Measurements from ENCODE around the gene SBNO1. TPM values are rescaled to one million over a fixed set of nuclear protein-coding genes. Genes with fewer than 3 reads are reported as not detected.

The SBNO1 gene
- total and polyA plus RNA-seq, 2 donors (not counting 3 experiments of a cell fraction or from before 2014, with no cell fraction given), result 4.8 to 34.2 TPM

- peaks cover 0 to 2% of the 10 kb centered on the region in 2 experiments for H3K36me3 ChIP-seq (ENCODE audit: control insufficient read depth in 2 of 2, extremely low read depth in 1 of 2, insufficient read depth in 2 of 2, low read length in 2 of 2)
- ChIA-PET POLR2A (no interaction called here), CTCF (interaction anchor here (2.6 kb wide), 1 partner anchor 11 kb away, joined by 15 read pairs; no protein-coding TSS in a partner anchor)
- H3K4me3 ChIP-seq (replicated peaks in 1 of 3; ENCODE audit: insufficient read depth in 1 of 3, low read depth in 1 of 3, low read length in 3 of 3), result no peak overlapping the region
- H3K9me3 ChIP-seq (replicated peaks; ENCODE audit: control insufficient read depth, insufficient read depth, low read length), result no peaks in the 10 kb centered on the region
- TF ChIP-seq POLR2AphosphoS5 (IDR thresholded peaks at IDR 0.05; ENCODE audit: insufficient read depth, low read depth, low read length) (no peak), POLR2A (IDR thresholded peaks at IDR 0.05; ENCODE audit: low read depth, low read length) (no peak), CTCF (IDR thresholded peaks at IDR 0.05; ENCODE audit: extremely low read depth in 1 of 2, insufficient read depth in 1 of 2, low read depth in 1 of 2, low read length in 2 of 2) (no peak), MAX (IDR thresholded peaks at IDR 0.05; ENCODE audit: insufficient read depth, insufficient read length) (no peak), JUN (IDR thresholded peaks at IDR 0.05; ENCODE audit: borderline replicate concordance, insufficient read depth, insufficient read length, low read depth) (no peak), FOS (IDR thresholded peaks at IDR 0.05; ENCODE audit: borderline replicate concordance, insufficient read depth, low read length) (no peak), EZH2 (IDR thresholded peaks at IDR 0.05; ENCODE audit: borderline replicate concordance, low read depth, low read length, severe bottlenecking) (no peak), GATA2 (IDR thresholded peaks at IDR 0.05; ENCODE audit: insufficient read depth, insufficient read length, low read depth, low read length) (no peak), MYC (IDR thresholded peaks at IDR 0.05; ENCODE audit: low read depth, low read length) (no peak)
- H4K20me1 ChIP-seq (replicated peaks; ENCODE audit: control insufficient read depth, extremely low read depth, insufficient read depth, low read length), result no peaks in the 10 kb centered on the region
- FAIRE-seq (no peak), DNase-seq (ENCODE audit: low read depth, low spot score) (no peak)
- no peaks in the 10 kb centered on the region for H3K9me1 ChIP-seq (replicated peaks; ENCODE audit: control insufficient read depth, extremely low read depth, insufficient read depth, low read length)
- no peak overlapping the region for H3K4me2 ChIP-seq (ENCODE audit: insufficient read depth, low read length)
- no peak overlapping the region for H3K27ac ChIP-seq (ENCODE audit: insufficient read depth, low read depth, low read length)
- H3K79me2 ChIP-seq (ENCODE audit: control insufficient read depth, insufficient read depth, low read length), result peaks cover 94% of the 10 kb centered on the region
- BruUV-seq (replicated peaks), result no TSS peak
- H2AFZ ChIP-seq (ENCODE audit: low read depth, low read length), result no peak overlapping the region
- no peaks in the 10 kb centered on the region for H3K4me1 ChIP-seq (ENCODE audit: control insufficient read depth, extremely low read depth, insufficient read depth, low read length)
- no peaks in the 10 kb centered on the region for H3K27me3 ChIP-seq (ENCODE audit: control insufficient read depth in 2 of 2, insufficient read depth in 2 of 2, low read length in 2 of 2)
- no peak overlapping the region for H3K9ac ChIP-seq (replicated peaks; ENCODE audit: extremely low read depth, insufficient read depth, low read length)
- intact Hi-C loops (cut with micrococcal nuclease) (no loop called here), dilution Hi-C loops (cut with MboI; ENCODE audit: extremely low pct_ligation_motif_present, low sequenced_read_pairs) (no loop called here)
Observed at GRCh38 chr12:123354600-123354999, 10.0 kb downstream of the SBNO1 start.
